ENCODE measurements around the gene DLGAP1. TPM values are rescaled to one million over a fixed set of nuclear protein-coding genes. Genes with fewer than 3 reads are reported as not detected.
"Not testable (repeated sequence)": the region's sequence is repeated elsewhere in the genome, so short reads cannot be mapped to it uniquely, and the experiment has no call there.

The DLGAP1 gene
- total RNA-seq, 1 donor from 2014 or later, result 0.05 TPM

- H3K4me1 Mint-ChIP-seq (ENCODE audit: unreplicated experiment), result no peaks in the 10 kb centered on the region
- H3K27me3 Mint-ChIP-seq (ENCODE audit: unreplicated experiment), result no peaks in the 10 kb centered on the region
- DNase-seq (ENCODE audit: extremely low spot score, unreplicated experiment), result no peak
- H3K36me3 Mint-ChIP-seq (ENCODE audit: unreplicated experiment), result no peaks in the 10 kb centered on the region
- no peak overlapping the region for H3K4me3 Mint-ChIP-seq (ENCODE audit: unreplicated experiment)
- H3K9me3 Mint-ChIP-seq (ENCODE audit: unreplicated experiment), result peaks cover under 1% of the 10 kb centered on the region
- TF ChIP-seq CTCF (IDR thresholded peaks at IDR 0.05), result no peak
- H3K27ac Mint-ChIP-seq (ENCODE audit: unreplicated experiment), result no peak overlapping the region
Observed at GRCh38 chr18:3479978-3480509, 975.1 kb downstream of the DLGAP1 start.

GRCh38 chr18:3478262-3478978 lies 976.7 kb downstream of the DLGAP1 start:
- H3K27ac Mint-ChIP-seq (ENCODE audit: unreplicated experiment), result no peak overlapping the region

DNA sequence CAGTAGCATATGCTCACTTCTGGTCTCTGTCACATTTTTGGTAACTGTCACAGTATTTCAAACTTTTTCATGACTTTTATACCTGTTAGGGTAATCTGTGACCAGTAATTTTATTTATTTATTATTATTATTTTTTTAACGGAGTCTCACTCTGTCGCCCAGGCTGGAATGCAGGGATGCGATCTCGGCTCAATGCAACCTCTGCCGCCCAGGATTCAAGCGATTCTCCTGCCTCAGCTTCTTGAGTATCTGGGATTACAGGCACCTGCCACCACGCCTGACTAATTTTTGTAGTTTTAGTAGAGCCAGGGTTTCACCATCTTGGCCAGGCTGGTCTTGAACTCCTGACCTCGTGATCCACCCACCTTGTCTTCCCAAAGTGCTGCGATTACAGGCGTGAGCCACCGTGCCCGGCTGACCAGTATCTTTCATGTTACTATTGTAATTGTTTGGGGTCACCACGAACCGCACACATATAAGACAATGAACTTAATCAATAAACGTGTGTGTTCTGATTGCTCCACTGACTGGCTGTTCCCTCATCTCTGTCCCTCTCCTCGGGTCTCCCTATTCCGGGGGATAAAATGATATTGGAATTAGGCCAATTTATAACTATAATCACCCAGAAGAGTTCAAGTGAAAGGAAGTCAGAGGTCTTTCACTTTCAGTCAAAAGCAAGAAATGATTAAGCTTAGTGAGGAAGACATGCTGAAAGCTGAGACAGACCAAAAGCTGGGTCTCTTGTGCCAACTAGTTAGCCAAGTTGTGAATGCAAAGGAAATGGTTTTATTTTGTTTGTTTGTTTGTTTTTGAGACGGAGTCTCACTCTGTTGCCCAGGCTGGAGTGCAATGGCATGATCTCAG lies 982.2 kb downstream of the DLGAP1 start:
- no peak overlapping the region for H3K4me3 Mint-ChIP-seq (ENCODE audit: unreplicated experiment)
- peaks cover 6% of the 10 kb centered on the region for H3K4me1 Mint-ChIP-seq (ENCODE audit: unreplicated experiment)
- DNase-seq (ENCODE audit: extremely low spot score, unreplicated experiment), result no peak
- H3K27ac Mint-ChIP-seq (ENCODE audit: unreplicated experiment), result no peak overlapping the region
- H3K27me3 Mint-ChIP-seq (ENCODE audit: unreplicated experiment), result no peaks in the 10 kb centered on the region
- H3K36me3 Mint-ChIP-seq (ENCODE audit: unreplicated experiment), result peaks cover 7% of the 10 kb centered on the region
- H3K9me3 Mint-ChIP-seq (ENCODE audit: unreplicated experiment), result peaks cover 6% of the 10 kb centered on the region
- TF ChIP-seq CTCF (IDR thresholded peaks at IDR 0.05), result no peak

More at GRCh38 chr18:3478262-3478978, 976.7 kb downstream of the DLGAP1 start:
- peaks cover 6% of the 10 kb centered on the region for H3K9me3 Mint-ChIP-seq (ENCODE audit: unreplicated experiment)
- no peaks in the 10 kb centered on the region for H3K4me1 Mint-ChIP-seq (ENCODE audit: unreplicated experiment)
- peaks cover 7% of the 10 kb centered on the region for H3K36me3 Mint-ChIP-seq (ENCODE audit: unreplicated experiment)
- H3K4me3 Mint-ChIP-seq (ENCODE audit: unreplicated experiment), result no peak overlapping the region
- no peaks in the 10 kb centered on the region for H3K27me3 Mint-ChIP-seq (ENCODE audit: unreplicated experiment)
- no peak for DNase-seq (ENCODE audit: extremely low spot score, unreplicated experiment)
- no peak for TF ChIP-seq CTCF (IDR thresholded peaks at IDR 0.05)

- not testable (repeated sequence) for H3K9me3 Mint-ChIP-seq (ENCODE audit: unreplicated experiment); H3K4me1 Mint-ChIP-seq (ENCODE audit: unreplicated experiment); H3K4me3 Mint-ChIP-seq (ENCODE audit: unreplicated experiment); H3K27ac Mint-ChIP-seq (ENCODE audit: unreplicated experiment); DNase-seq (ENCODE audit: extremely low spot score, unreplicated experiment); H3K36me3 Mint-ChIP-seq (ENCODE audit: unreplicated experiment); H3K27me3 Mint-ChIP-seq (ENCODE audit: unreplicated experiment)
Observed at GRCh38 chr18:3472121-3472520, 983.0 kb downstream of the DLGAP1 start.

GRCh38 chr18:3471141-3471648 lies 983.9 kb downstream of the DLGAP1 start:
- Mint-ChIP-seq H3K4me1 (ENCODE audit: unreplicated experiment) (peaks cover 13% of the 10 kb centered on the region), H3K27me3 (ENCODE audit: unreplicated experiment) (no peaks in the 10 kb centered on the region), H3K9me3 (ENCODE audit: unreplicated experiment) (peaks cover 6% of the 10 kb centered on the region), H3K27ac (ENCODE audit: unreplicated experiment) (no peak overlapping the region), H3K36me3 (ENCODE audit: unreplicated experiment) (peaks cover 7% of the 10 kb centered on the region), H3K4me3 (ENCODE audit: unreplicated experiment) (no peak overlapping the region)
- TF ChIP-seq CTCF (IDR thresholded peaks at IDR 0.05), result no peak
- no peak for DNase-seq (ENCODE audit: extremely low spot score, unreplicated experiment)
